ENCODE data around the gene NTRK3. TPM values are rescaled to one million over a fixed set of nuclear protein-coding genes. Genes with fewer than 3 reads are reported as not detected.

NTRK3 gene
- total RNA-seq, 3 donors from 2014 or later (not counting 1 experiment from before 2014, with no cell fraction given): not detected

DNA sequence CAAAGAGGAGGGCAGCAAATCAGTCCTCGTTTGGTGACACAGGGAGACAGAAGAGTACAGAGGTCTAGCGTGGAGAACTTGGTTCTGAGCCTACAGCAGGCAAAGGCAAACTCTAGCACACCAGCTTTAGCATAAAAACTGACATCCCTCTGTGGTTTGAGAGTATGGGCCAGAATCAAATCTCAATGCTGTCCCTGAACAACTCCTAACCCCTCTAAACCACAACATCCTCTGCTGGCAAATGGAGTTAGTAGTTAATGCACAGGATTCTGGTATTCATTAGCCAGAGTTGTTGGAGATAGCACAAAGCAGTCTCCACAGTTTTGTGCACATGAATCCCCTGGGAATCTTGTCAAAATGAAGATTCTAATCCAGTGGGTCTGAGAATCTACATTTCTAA is 315.8 kb downstream of the NTRK3 start:
- WGBS (ENCODE audit: insufficient coverage): 0% methylated on average over 2 of the region's 2 CpGs
- TF ChIP-seq, protein P1, sequence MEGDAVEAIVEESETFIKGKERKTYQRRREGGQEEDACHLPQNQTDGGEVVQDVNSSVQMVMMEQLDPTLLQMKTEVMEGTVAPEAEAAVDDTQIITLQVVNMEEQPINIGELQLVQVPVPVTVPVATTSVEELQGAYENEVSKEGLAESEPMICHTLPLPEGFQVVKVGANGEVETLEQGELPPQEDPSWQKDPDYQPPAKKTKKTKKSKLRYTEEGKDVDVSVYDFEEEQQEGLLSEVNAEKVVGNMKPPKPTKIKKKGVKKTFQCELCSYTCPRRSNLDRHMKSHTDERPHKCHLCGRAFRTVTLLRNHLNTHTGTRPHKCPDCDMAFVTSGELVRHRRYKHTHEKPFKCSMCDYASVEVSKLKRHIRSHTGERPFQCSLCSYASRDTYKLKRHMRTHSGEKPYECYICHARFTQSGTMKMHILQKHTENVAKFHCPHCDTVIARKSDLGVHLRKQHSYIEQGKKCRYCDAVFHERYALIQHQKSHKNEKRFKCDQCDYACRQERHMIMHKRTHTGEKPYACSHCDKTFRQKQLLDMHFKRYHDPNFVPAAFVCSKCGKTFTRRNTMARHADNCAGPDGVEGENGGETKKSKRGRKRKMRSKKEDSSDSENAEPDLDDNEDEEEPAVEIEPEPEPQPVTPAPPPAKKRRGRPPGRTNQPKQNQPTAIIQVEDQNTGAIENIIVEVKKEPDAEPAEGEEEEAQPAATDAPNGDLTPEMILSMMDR (IDR thresholded peaks at IDR 0.05): no peak
- Mint-ChIP-seq H3K4me1 (no peaks in the 10 kb centered on the region), H3K27ac (no peak overlapping the region), H3K4me3 (no peak overlapping the region), H3K36me3 (no peaks in the 10 kb centered on the region), H3K27me3 (ENCODE audit: low read depth in 2 of 2) (no peaks in the 10 kb centered on the region), H3K9me3 (peaks cover 0 to 2% of the 10 kb centered on the region in 2 donors)
- no peaks in the 10 kb centered on the region for H3K36me3 ChIP-seq (ENCODE audit: control insufficient read depth, insufficient read depth, low read length)
- no peaks in the 10 kb centered on the region for H3K4me1 ChIP-seq (ENCODE audit: control insufficient read depth, insufficient read depth, low read length)
- H3K4me3 ChIP-seq (ENCODE audit: low read length): no peak overlapping the region
- no peaks in the 10 kb centered on the region for H3K9me3 ChIP-seq (ENCODE audit: control insufficient read depth, insufficient read depth, low read length)
- no peak overlapping the region for H3K27ac ChIP-seq (ENCODE audit: low read length)
- DNase-seq (no peak), ATAC-seq (no peak)
- no peaks in the 10 kb centered on the region for H3K27me3 ChIP-seq (ENCODE audit: control insufficient read depth, insufficient read depth, low read length)
- intact Hi-C loops (cut with micrococcal nuclease): no loop called here

DNA sequence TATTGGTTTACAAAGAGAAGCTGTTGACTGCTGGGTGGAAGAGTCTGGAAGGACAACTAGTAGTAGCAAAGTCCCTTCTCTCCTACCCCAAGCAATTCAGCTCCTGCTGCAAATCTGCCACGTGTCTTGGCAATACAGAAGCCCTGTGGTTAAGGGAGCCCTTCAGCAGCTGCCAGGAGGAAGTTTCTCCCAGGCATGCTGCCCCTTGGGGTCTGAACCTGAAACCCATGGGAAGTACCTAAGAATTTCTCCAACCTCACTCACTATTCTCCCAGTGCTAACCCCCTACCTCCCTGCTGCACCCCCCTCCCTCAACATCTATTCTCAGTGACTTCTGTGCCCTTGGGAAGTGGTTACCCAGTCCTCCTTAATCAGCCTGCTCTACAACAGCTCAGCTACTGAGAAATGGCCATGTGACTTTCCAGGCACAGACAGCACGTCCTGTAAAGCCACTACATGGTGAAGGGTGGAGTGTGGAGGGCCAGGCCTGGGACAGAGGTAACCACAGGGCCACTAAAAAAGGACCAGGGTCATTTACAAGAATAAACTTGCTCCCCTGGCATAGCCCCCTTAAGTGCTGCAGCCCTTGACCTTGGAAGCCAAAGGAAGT is 316.6 kb downstream of the NTRK3 start:
- Mint-ChIP-seq H3K27me3 (ENCODE audit: low read depth in 2 of 2) (no peaks in the 10 kb centered on the region), H3K36me3 (no peaks in the 10 kb centered on the region), H3K27ac (no peak overlapping the region), H3K4me1 (no peaks in the 10 kb centered on the region), H3K9me3 (peaks cover 0 to 2% of the 10 kb centered on the region in 2 donors), H3K4me3 (no peak overlapping the region)
- WGBS (ENCODE audit: insufficient coverage): 4% methylated on average over 2 of the region's 2 CpGs
- intact Hi-C loops (cut with micrococcal nuclease): no loop called here
- no peak overlapping the region for H3K4me3 ChIP-seq (ENCODE audit: low read length)
- H3K9me3 ChIP-seq (ENCODE audit: control insufficient read depth, insufficient read depth, low read length): no peaks in the 10 kb centered on the region
- H3K27ac ChIP-seq (ENCODE audit: low read length): no peak overlapping the region
- no peaks in the 10 kb centered on the region for H3K36me3 ChIP-seq (ENCODE audit: control insufficient read depth, insufficient read depth, low read length)
- TF ChIP-seq, protein P1 (IDR thresholded peaks at IDR 0.05): no peak
- DNase-seq (no peak), ATAC-seq (no peak)
- no peaks in the 10 kb centered on the region for H3K27me3 ChIP-seq (ENCODE audit: control insufficient read depth, insufficient read depth, low read length)
- no peaks in the 10 kb centered on the region for H3K4me1 ChIP-seq (ENCODE audit: control insufficient read depth, insufficient read depth, low read length)

DNA sequence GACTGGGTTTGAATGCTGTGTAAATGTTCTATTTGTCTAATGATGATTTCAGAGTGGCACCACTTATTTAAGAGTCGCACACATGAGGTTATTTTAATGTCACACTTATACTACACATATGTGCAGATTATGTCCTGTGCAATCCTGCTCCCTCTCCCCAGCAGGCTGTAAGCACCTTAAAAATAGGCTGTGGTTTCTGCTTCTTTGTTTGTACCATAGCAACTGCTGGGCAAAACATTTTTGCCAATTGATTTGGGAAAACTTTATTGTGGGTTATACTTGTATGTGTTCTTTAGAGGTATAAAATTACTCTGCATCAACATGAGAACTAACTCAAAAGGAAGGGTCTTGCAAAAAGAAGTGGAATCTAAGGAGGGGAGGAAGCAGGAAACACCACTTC is 318.5 kb downstream of the NTRK3 start:
- no peaks in the 10 kb centered on the region for H3K27me3 ChIP-seq (ENCODE audit: control insufficient read depth, insufficient read depth, low read length)
- H3K36me3 ChIP-seq (ENCODE audit: control insufficient read depth, insufficient read depth, low read length): no peaks in the 10 kb centered on the region
- TF ChIP-seq, protein P1 (IDR thresholded peaks at IDR 0.05): no peak
- no peak overlapping the region for H3K27ac ChIP-seq (ENCODE audit: low read length)
- no peaks in the 10 kb centered on the region for H3K27me3 Mint-ChIP-seq (ENCODE audit: low read depth in 2 of 2)
- H3K4me3 Mint-ChIP-seq: no peak overlapping the region
- H3K27ac Mint-ChIP-seq: no peak overlapping the region
- 71% methylated on average over 1 of the region's 1 CpG for WGBS (ENCODE audit: insufficient coverage)
- intact Hi-C loops (cut with micrococcal nuclease): no loop called here
- ATAC-seq (no peak), DNase-seq (no peak)
- peaks cover 0 to 2% of the 10 kb centered on the region in 2 donors for H3K9me3 Mint-ChIP-seq
- H3K9me3 ChIP-seq (ENCODE audit: control insufficient read depth, insufficient read depth, low read length): no peaks in the 10 kb centered on the region
- H3K4me3 ChIP-seq (ENCODE audit: low read length): no peak overlapping the region
- no peaks in the 10 kb centered on the region for H3K4me1 ChIP-seq (ENCODE audit: control insufficient read depth, insufficient read depth, low read length)
- no peaks in the 10 kb centered on the region for H3K4me1 Mint-ChIP-seq
- H3K36me3 Mint-ChIP-seq: no peaks in the 10 kb centered on the region

DNA sequence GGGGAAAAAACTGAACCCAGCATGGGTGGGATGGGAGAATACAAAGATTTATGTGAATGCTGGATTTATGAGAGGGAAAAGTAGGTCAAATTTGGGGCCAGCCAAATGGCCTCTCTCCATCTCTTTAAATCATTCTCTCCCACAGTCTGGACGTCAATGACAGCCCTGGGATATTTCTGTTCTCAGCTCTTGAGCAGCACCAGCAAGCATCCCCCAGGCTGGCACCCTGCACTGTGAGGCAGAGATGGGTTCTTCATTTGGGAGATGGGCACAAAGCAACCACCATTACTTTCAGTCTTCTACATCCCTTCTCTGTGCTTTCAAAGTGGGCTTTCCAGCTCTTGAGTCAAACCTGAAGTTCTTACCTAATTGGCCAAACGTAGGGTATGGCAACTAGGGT is 321.0 kb downstream of the NTRK3 start:
- H3K4me1 Mint-ChIP-seq: no peaks in the 10 kb centered on the region
- TF ChIP-seq, protein P1 (IDR thresholded peaks at IDR 0.05): no peak
- Histone ChIP-seq H3K4me3 (ENCODE audit: low read length) (no peak overlapping the region), H3K36me3 (ENCODE audit: control insufficient read depth, insufficient read depth, low read length) (no peaks in the 10 kb centered on the region), H3K27me3 (ENCODE audit: control insufficient read depth, insufficient read depth, low read length) (no peaks in the 10 kb centered on the region), H3K4me1 (ENCODE audit: control insufficient read depth, insufficient read depth, low read length) (no peaks in the 10 kb centered on the region), H3K27ac (ENCODE audit: low read length) (no peak overlapping the region), H3K9me3 (ENCODE audit: control insufficient read depth, insufficient read depth, low read length) (no peaks in the 10 kb centered on the region)
- ATAC-seq: no peak
- 72% methylated on average over 2 of the region's 2 CpGs for WGBS (ENCODE audit: insufficient coverage)
- H3K27me3 Mint-ChIP-seq (ENCODE audit: low read depth in 2 of 2): no peaks in the 10 kb centered on the region
- DNase-seq: no peak
- no peak overlapping the region for H3K27ac Mint-ChIP-seq
- no peaks in the 10 kb centered on the region for H3K36me3 Mint-ChIP-seq
- H3K9me3 Mint-ChIP-seq: peaks cover 0 to 2% of the 10 kb centered on the region in 2 donors
- H3K4me3 Mint-ChIP-seq: no peak overlapping the region
- intact Hi-C loops (cut with micrococcal nuclease): no loop called here
